Epithelial cell of umbilical artery (primary cell): ENCODE results near the gene KIF19. TPM values are rescaled to one million over a fixed set of nuclear protein-coding genes. Genes with fewer than 3 reads are reported as not detected.

Source experiments
- total RNA-seq: library from RNA; depleted of rRNA; stranded (reverse); fragments of >200 nt; gene quantifications from 2 replicates; pipeline ENCODE4 v1.2.3, GENCODE V29; 2014

KIF19 gene
- total RNA-seq, result not detected in 2 replicates

GRCh38 chr17:74325743-74326379, at the start of gene KIF19:
Gene KIF19, plus strand, starts transcription at chr17:74326226. Its CDS starts 124 bp downstream, at chr17:74326350.

GRCh38 chr17:74361230-74362068, 35.4 kb downstream of the KIF19 start, which contains the start of gene BTBD17:
Gene BTBD17, minus strand, starts transcription at chr17:74361868. Its CDS starts 49 bp downstream, at chr17:74361819.

GRCh38 chr17:74367206-74367605, 41.2 kb downstream of the KIF19 start, which contains the start of gene GPR142:
Gene GPR142, plus strand, starts transcription at chr17:74367506. Its CDS starts 2,035 bp downstream, at chr17:74369541.

Other genes starting within 250 kb of the KIF19 start
- gene RPL38, start 122.5 kb upstream of the KIF19 start, total RNA-seq, result 478 and 1,101 TPM in 2 replicates
- gene TTYH2, start 112.7 kb upstream of the KIF19 start, total RNA-seq, result 1.2 and 2.6 TPM in 2 replicates
- not detected in 2 replicates for gene DNAI2, start 52.0 kb upstream of the KIF19 start, total RNA-seq
- not detected in 2 replicates for gene BTBD17, start 35.6 kb downstream of the KIF19 start, total RNA-seq
- gene GPR142, start 41.3 kb downstream of the KIF19 start, total RNA-seq, result not detected in 2 replicates
- not detected in 2 replicates for gene GPRC5C, start 105.9 kb downstream of the KIF19 start, total RNA-seq
- not detected in 2 replicates for gene CD300A, start 140.4 kb downstream of the KIF19 start, total RNA-seq
- not detected in 2 replicates for gene CD300LB, start 205.2 kb downstream of the KIF19 start, total RNA-seq
- not detected in 2 replicates for gene CD300C, start 219.9 kb downstream of the KIF19 start, total RNA-seq
- not detected in 2 replicates for gene CD300H, start 241.3 kb downstream of the KIF19 start, total RNA-seq